ENCODE measurements around the gene ANK3.

ANK3 gene

DNA sequence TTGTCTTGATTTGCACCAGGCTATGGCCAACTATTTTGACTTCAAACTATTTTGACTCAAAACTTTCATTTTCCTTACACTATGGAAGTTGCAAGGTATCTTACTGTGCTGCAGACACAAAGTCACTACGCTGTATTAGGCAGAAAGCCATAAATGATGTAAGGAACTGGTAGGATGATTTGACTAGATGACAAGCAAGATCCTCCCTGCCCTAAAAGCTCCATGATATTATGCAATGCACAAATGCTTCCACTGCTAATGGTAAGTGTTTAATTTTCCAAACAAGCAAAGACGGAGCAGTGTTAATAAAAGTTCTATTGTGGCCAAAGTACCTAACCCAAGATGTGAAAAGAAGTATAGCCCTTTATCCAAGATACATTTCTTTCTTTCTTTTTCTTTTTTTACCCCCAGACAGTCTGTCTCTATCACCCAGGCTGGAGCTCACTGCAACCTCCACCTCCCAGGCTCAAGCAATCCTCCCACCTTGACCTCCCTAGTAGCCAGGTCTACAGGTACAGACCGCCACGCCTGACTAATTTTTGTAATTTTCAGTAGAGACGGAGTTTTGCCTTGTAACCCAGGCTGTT is 98.2 kb downstream of the ANK3 start:
- no peak overlapping the region for H3K27ac ChIP-seq
- no peak for DNase-seq (ENCODE audit: low read depth, low spot score)

GRCh38 chr10:60290558-60290957 is 99.1 kb downstream of the ANK3 start:
- no peak for DNase-seq (ENCODE audit: low read depth, low spot score)
- H3K27ac ChIP-seq: no peak overlapping the region

DNA sequence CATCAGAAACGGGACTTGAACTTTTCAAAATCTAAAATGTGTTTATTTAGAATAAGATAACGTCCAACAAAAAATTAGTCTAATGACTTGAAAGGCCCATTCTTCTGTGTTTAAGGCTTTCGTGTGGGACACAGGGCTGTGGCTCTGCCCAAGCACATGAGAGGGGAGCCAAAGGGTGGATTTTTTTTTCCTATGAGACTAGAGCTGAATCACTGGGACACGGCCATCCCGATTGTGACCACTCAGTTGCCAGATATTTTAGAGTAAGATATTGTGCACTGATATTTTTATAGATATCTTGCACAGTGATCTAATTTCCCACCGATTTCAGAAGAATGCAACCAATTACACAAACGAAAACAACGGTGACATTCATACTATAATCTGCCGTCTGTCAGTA is 99.9 kb downstream of the ANK3 start:
- no peak overlapping the region for H3K27ac ChIP-seq
- DNase-seq (ENCODE audit: low read depth, low spot score): no peak

- no peak overlapping the region for H3K27ac ChIP-seq
- DNase-seq (ENCODE audit: low read depth, low spot score): no peak
Observed at GRCh38 chr10:60288256-60288655, 101.4 kb downstream of the ANK3 start.

DNA sequence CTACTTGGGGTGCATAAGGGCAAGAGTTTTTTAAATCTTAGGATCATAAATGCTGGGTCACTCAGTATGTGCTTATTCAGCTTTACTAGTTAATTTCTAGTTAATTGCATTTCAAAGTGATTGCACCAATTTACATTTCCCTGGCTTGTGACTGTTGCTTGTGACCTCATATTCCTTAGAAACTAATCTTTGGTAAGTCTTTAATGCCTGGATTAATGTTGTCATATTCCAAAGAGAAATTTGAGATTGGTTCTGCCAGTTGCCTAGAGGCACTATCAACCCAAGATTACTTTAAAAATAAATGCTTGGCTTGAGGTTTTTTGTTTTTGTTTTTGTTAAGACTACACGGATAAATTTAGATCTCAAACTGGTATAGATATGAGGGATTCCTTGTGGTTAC is 103.1 kb downstream of the ANK3 start:
- H3K27ac ChIP-seq: no peak overlapping the region
- no peak for DNase-seq (ENCODE audit: low read depth, low spot score)

DNA sequence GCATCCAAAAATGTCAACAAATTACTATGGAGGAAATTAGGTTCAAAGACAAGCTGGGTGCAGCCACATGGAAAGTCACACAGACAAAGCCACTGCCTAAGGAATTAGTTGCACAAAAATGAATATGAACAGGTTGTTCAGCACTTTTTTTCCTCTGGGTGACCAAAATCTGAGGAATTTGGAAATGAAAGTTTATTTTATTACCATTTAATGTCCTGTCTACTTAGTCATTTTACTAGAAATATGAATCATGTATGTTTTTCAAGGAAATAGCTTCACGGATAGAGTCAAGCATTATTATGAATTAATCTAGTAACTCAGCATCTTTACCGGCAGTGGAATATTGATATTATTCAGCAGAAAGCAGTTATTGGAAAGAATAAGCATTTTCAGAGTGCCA is 106.3 kb downstream of the ANK3 start:
- no peak for DNase-seq (ENCODE audit: low read depth, low spot score)
- peak overlapping the region; percentile 32 for H3K27ac ChIP-seq

GRCh38 chr10:60282771-60283353 is 106.8 kb downstream of the ANK3 start:
- DNase-seq (ENCODE audit: low read depth, low spot score): peak; percentile 40
- H3K27ac ChIP-seq: peak overlapping the region; percentile 32

- DNase-seq (ENCODE audit: low read depth, low spot score): no peak
- no peak overlapping the region for H3K27ac ChIP-seq
Observed at GRCh38 chr10:60281792-60282353, 107.8 kb downstream of the ANK3 start.

GRCh38 chr10:60281331-60281730 is 108.3 kb downstream of the ANK3 start:
- H3K27ac ChIP-seq: no peak overlapping the region
- no peak for DNase-seq (ENCODE audit: low read depth, low spot score)

- DNase-seq (ENCODE audit: low read depth, low spot score): no peak
- no peak overlapping the region for H3K27ac ChIP-seq
Observed at GRCh38 chr10:60280475-60280874, 109.2 kb downstream of the ANK3 start.

GRCh38 chr10:60277656-60278055 is 112.0 kb downstream of the ANK3 start:
- H3K27ac ChIP-seq: no peak overlapping the region
- DNase-seq (ENCODE audit: low read depth, low spot score): no peak

- H3K27ac ChIP-seq: no peak overlapping the region
- DNase-seq (ENCODE audit: low read depth, low spot score): no peak
Observed at GRCh38 chr10:60276232-60276631, 113.4 kb downstream of the ANK3 start.

DNA sequence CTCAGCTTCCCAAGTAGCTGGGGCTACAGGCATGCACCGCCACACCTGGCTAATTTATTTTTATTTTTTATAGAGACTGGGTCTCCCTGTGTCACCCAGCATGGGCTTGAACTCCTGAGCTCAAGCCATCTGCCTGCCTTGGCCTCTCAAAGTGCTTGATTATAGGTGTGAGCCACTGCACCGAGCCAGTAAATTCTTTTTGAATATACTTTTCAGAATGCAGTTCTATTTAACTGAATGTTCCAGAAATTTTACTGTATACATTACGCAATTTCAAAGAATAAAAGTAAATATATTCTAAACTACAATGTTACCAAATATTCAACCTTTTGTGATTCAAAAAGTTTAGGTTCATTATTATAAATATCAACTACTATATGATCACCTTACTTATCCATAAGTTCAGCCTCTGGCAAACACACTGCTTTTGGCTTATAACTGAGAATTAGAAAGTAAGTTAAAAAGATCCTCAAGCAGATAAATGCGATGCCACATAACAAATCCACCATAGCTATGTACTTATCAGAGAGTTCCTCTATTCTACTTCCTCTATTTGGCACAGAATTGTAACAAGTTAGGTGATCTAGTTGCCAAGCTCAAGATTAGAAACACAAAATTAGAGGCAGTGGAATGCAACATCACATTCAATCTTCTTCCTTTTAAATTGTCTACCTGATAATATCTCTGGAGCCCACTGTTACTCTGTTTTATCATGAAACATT is 118.2 kb downstream of the ANK3 start:
- DNase-seq (ENCODE audit: low read depth, low spot score): no peak
- H3K27ac ChIP-seq: no peak overlapping the region

DNA sequence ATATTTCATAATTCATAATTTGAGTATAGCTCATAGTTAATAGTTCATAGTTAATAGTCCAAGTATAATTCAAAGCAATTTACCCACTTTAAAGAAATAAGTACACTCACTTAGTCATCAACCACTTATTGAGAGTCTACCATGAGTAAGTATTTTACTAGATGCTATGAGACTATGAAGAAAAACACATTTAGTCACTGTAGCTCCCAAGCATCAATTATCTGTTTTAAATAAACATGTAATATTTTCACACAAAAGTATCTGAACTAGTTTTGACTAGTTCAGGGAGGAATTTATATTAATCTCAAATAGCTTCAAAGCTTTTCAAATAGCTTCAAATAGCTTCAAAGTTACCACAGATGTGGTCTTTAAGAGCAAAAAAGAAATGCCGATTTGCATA is 119.2 kb downstream of the ANK3 start:
- no peak for DNase-seq (ENCODE audit: low read depth, low spot score)
- no peak overlapping the region for H3K27ac ChIP-seq

- no peak overlapping the region for H3K27ac ChIP-seq
- no peak for DNase-seq (ENCODE audit: low read depth, low spot score)
Observed at GRCh38 chr10:60267802-60268201, 121.9 kb downstream of the ANK3 start.

- no peak for DNase-seq (ENCODE audit: low read depth, low spot score)
- H3K27ac ChIP-seq: no peak overlapping the region
Observed at GRCh38 chr10:60266513-60266912, 123.2 kb downstream of the ANK3 start.

- no peak for DNase-seq (ENCODE audit: low read depth, low spot score)
- no peak overlapping the region for H3K27ac ChIP-seq
Observed at GRCh38 chr10:60262647-60263126, 127.0 kb downstream of the ANK3 start.

DNA sequence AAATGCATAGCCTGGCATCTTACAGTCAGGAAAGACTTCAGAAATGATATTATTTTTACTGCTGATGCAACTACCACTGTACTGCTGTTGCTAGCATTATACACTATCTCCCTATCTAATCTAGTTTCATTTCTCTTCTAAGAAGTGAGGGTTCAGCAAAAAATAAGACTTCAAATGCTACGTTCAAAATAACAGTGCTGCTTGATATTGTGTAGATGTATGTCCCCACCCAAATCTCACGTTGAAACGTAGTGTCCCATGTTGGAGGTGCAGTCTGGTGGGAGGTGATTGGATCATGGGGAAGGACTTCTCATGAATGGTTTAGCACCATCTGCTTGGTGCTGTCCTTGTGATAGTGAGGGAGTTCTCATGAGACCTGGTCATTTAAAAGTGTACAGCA is 129.4 kb downstream of the ANK3 start:
- H3K27ac ChIP-seq: no peak overlapping the region
- no peak for DNase-seq (ENCODE audit: low read depth, low spot score)

DNA sequence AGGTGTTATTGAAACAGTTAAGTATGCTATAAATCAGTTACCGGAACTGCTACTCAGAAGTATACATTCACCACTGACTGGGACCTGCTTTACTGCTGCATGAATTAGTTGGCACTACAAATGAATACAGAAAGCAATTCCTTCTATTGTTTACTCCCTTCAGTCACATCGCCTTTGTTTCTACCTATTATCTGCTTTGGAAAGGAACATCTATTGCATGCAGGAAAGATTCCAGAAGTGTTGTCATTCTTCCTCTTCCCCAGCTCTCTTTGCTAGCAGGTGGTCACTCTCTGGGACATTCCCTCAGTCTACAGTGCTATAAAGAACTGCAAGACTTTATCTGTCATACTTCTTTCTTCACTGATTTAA is 131.3 kb downstream of the ANK3 start:
- no peak for DNase-seq (ENCODE audit: low read depth, low spot score)
- H3K27ac ChIP-seq: no peak overlapping the region

DNA sequence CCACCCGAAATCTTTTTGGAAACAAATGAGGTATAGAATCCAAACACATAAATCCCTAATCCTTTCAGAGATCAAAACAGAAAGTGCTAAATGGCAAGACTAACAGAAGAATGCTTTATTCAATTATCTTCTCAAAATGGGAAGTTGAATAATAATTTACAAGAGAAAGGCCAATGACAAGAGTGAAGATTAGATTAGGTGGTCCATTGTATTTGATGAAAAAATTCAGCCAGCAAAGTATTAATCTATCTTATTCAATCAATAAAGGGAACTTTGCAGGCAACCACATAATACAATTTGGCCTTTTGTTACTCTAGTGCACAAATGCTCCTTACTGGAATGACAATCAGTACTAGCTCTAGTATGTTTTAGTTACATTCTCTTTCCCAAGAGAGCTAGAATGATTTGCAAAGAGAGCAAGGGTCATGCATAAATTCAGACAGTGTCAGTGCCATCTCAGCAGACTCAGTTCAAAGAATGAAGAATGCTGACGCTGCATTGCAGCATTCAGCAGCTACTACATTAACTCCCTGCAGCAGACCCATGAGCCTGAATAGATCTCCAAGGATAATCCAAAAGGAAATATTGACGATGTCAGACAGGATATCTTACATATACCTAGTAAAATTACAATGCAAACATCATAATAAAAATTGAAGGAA is 131.8 kb downstream of the ANK3 start:
- no peak overlapping the region for H3K27ac ChIP-seq
- no peak for DNase-seq (ENCODE audit: low read depth, low spot score)

GRCh38 chr10:60254776-60255175 is 134.9 kb downstream of the ANK3 start:
- no peak overlapping the region for H3K27ac ChIP-seq
- no peak for DNase-seq (ENCODE audit: low read depth, low spot score)
